DOHH2 (cell line): ENCODE results near the gene TGM1.

Experiments used
- H3F3A ChIP-seq: fragments of 200-600 bp; sonication (generic), shearing (Covaris generic); 2 replicates; pipeline ENCODE4 v1.6.0; 2016; ENCODE audit warnings: antibody characterized with exemption, mild to moderate bottlenecking; ENCODE audit not compliant: control insufficient read depth, insufficient read depth
- H3K27ac ChIP-seq: fragments of 200-600 bp; sonication (generic); 2 replicates; pipeline ENCODE4 v1.5.1; 2014; ENCODE audit warnings: low read depth, mild to moderate bottlenecking, low read length, moderate library complexity
- H3K27me3 ChIP-seq: fragments of 200-600 bp; sonication (generic); 2 replicates; pipeline ENCODE4 v1.6.1; 2014; ENCODE audit warnings: mild to moderate bottlenecking, low read length, mixed read lengths; ENCODE audit not compliant: control insufficient read depth
- H3K36me3 ChIP-seq: fragments of 200-600 bp; sonication (generic); 2 replicates; pipeline ENCODE4 v1.6.1; 2014; ENCODE audit warnings: mild to moderate bottlenecking, low read length, moderate library complexity, mixed read lengths; ENCODE audit not compliant: control insufficient read depth
- H3K4me1 ChIP-seq: fragments of 200-600 bp; sonication (generic); 2 replicates; pipeline ENCODE4 v1.6.1; 2014; ENCODE audit warnings: mild to moderate bottlenecking, low read length, mixed read lengths; ENCODE audit not compliant: control insufficient read depth
- H3K4me2 ChIP-seq: fragments of 200-600 bp; sonication (generic); 2 replicates; pipeline ENCODE4 v1.6.0; 2014; ENCODE audit warnings: mild to moderate bottlenecking, low read length, moderate library complexity
- H3K4me3 ChIP-seq: fragments of 200-600 bp; sonication (generic); 2 replicates; pipeline ENCODE4 v1.5.1; 2014; ENCODE audit warnings: mild to moderate bottlenecking, low read length, mixed read lengths
- H3K79me2 ChIP-seq: fragments of 200-600 bp; sonication (generic); 2 replicates; pipeline ENCODE4 v1.6.1; 2014; ENCODE audit warnings: mild to moderate bottlenecking, low read length, mixed read lengths; ENCODE audit not compliant: control insufficient read depth
- H3K9me2 ChIP-seq: fragments of 200-600 bp; sonication (generic); replicated peaks from 2 replicates; pipeline ENCODE4 v1.6.1; 2014; ENCODE audit warnings: mild to moderate bottlenecking, low read length, mixed read lengths; ENCODE audit not compliant: control insufficient read depth
- H3K9me3 ChIP-seq: fragments of 200-600 bp; sonication (generic); 2 replicates; pipeline ENCODE4 v1.6.1; 2014; ENCODE audit warnings: antibody characterized with exemption, low read length, mixed read lengths; ENCODE audit not compliant: control insufficient read depth, insufficient read depth
- H4K20me1 ChIP-seq: fragments of 200-600 bp; sonication (generic); 2 replicates; pipeline ENCODE4 v1.6.0; 2014; ENCODE audit warnings: low read depth, mild to moderate bottlenecking, antibody characterized with exemption, low read length, moderate library complexity; ENCODE audit not compliant: control insufficient read depth, insufficient read depth
- EZH2phosphoT487 ChIP-seq: fragments of 200-600 bp; sonication (generic); IDR thresholded peaks from 2 replicates; pipeline ENCODE4 v1.6.1; 2017; ENCODE audit warnings: borderline replicate concordance, mild to moderate bottlenecking, antibody characterized with exemption, low read length, moderate library complexity, mixed read lengths
- TF ChIP-seq, protein P1 (sequence below): fragments of 200-600 bp; sonication (generic); IDR thresholded peaks from one replicate; pipeline ENCODE4 v1.5.1; 2014; ENCODE audit warnings: antibody characterized with exemption, mild to moderate bottlenecking, low read depth, low read length; ENCODE audit not compliant: poor library complexity, severe bottlenecking

Gene TGM1

DNA sequence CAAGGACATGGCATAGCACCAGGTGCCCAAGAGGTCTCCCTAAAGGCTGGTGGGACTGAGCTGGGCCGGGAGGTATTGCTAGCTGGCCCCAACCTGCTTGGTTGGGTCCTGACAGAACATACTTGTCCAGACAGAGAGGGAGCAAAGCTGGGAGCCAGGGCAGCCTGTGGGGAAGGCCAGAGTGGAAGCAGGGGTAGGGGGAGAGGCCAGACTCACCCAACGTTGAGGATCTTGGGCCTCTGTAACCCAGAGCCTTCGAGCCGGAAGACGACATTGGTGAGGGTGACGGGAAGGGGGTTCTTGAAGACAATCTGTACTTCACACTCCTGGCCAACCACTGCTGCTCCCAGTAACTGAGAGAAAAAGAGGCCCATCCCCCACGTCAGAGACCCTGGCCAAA lies 9.0 kb downstream of the TGM1 start:
- no peaks in the 10 kb centered on the region for H4K20me1 ChIP-seq
- no peak overlapping the region for H3K4me3 ChIP-seq
- H3K4me2 ChIP-seq = no peak overlapping the region
- no peaks in the 10 kb centered on the region for H3K9me2 ChIP-seq
- H3K4me1 ChIP-seq = no peaks in the 10 kb centered on the region
- no peaks in the 10 kb centered on the region for H3K36me3 ChIP-seq
- TF ChIP-seq, protein P1, sequence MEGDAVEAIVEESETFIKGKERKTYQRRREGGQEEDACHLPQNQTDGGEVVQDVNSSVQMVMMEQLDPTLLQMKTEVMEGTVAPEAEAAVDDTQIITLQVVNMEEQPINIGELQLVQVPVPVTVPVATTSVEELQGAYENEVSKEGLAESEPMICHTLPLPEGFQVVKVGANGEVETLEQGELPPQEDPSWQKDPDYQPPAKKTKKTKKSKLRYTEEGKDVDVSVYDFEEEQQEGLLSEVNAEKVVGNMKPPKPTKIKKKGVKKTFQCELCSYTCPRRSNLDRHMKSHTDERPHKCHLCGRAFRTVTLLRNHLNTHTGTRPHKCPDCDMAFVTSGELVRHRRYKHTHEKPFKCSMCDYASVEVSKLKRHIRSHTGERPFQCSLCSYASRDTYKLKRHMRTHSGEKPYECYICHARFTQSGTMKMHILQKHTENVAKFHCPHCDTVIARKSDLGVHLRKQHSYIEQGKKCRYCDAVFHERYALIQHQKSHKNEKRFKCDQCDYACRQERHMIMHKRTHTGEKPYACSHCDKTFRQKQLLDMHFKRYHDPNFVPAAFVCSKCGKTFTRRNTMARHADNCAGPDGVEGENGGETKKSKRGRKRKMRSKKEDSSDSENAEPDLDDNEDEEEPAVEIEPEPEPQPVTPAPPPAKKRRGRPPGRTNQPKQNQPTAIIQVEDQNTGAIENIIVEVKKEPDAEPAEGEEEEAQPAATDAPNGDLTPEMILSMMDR = no peak
- TF ChIP-seq EZH2phosphoT487 = no peak
- H3F3A ChIP-seq = peaks cover 3% of the 10 kb centered on the region; the same call in 1 of the 2 replicates
- H3K79me2 ChIP-seq = no peaks in the 10 kb centered on the region
- H3K9me3 ChIP-seq = no peaks in the 10 kb centered on the region
- H3K27ac ChIP-seq = no peak overlapping the region
- H3K27me3 ChIP-seq = no peaks in the 10 kb centered on the region

DNA sequence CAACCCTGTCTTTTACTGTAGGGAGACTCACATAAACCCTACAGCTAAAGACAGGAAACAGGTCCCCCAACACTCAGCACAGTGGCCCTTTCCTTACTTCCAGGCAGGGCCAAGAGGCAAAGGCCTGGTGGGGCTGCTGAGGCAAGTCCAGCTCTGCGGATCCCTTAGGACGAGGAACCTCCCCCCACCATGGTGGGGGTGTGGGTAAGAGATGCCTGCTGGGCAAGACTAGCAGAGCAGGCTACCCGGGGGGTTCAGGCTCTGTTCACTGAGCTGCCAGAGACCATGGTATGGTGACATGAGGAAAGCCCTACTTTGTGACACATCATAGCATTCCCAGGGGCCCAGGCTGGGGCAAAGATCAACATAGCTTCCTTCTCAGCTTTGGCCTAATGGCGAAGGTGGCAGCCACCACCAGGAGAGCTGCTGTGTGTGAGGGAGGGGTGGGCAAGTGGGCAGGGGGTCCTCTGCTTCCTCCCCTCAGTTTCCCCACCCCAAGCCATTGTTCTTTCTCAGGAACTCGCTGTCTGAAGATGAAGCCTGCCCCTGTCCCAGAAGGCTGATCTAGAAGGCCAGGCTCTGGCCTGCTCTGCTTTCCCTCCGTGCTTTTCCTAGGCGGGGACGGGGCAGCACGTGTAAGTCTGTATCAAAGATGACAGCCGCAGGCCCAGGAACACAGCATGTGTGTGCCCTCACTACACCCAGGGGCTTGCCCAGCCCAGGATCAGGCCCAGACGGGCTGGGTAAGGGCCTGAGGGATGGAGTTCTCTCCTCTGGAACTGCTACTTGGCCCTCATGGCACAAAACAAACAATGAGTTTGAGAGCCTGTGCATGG lies 10.5 kb downstream of the TGM1 start:
- Histone ChIP-seq H3K4me3 (no peak overlapping the region), H3K27me3 (no peaks in the 10 kb centered on the region), H3K79me2 (no peaks in the 10 kb centered on the region), H3K9me2 (no peaks in the 10 kb centered on the region), H3K27ac (no peak overlapping the region), H3K36me3 (no peaks in the 10 kb centered on the region), H4K20me1 (no peaks in the 10 kb centered on the region), H3F3A (no peaks in the 10 kb centered on the region), H3K4me1 (no peaks in the 10 kb centered on the region), H3K4me2 (no peak overlapping the region), H3K9me3 (no peaks in the 10 kb centered on the region)
- TF ChIP-seq, protein P1 = no peak
- no peak for TF ChIP-seq EZH2phosphoT487

DNA sequence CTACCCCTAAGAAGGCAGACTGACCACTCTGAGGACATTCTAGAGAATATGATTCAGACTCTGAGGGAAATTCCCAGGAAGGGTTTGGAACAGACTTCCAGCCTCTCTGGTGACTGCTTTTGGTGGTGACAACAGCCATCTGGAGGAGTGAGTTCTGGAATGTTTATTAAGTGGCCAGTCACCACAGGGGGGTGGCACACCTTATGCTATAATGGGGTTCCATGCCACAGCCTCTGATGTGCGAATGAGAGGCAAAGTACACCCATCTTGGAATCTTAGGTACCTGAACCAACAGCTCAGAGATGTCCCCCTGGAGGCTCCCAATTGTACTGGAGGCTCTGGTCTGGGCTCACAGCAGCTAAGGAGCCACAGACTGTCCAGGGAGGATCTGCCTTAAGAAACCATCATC lies 11.1 kb downstream of the TGM1 start:
- H3F3A ChIP-seq = no peaks in the 10 kb centered on the region
- H3K27ac ChIP-seq = no peak overlapping the region
- H3K9me3 ChIP-seq = no peaks in the 10 kb centered on the region
- no peak overlapping the region for H3K4me3 ChIP-seq
- H3K9me2 ChIP-seq = no peaks in the 10 kb centered on the region
- no peaks in the 10 kb centered on the region for H3K79me2 ChIP-seq
- H3K27me3 ChIP-seq = no peaks in the 10 kb centered on the region
- no peak overlapping the region for H3K4me2 ChIP-seq
- no peaks in the 10 kb centered on the region for H3K4me1 ChIP-seq
- H4K20me1 ChIP-seq = no peaks in the 10 kb centered on the region
- no peak for TF ChIP-seq EZH2phosphoT487
- TF ChIP-seq, protein P1 = no peak
- H3K36me3 ChIP-seq = no peaks in the 10 kb centered on the region
